SKM-1 treated with dmso at 0.1 percent for 144 hours (cell line): ENCODE measurements around the gene PEAK3.

Source experiments
- DNase-seq: peaks from one replicate; lab custom pipeline; 2025; ENCODE audit not compliant: unreplicated experiment; lab: John Stamatoyannopoulos, UW

The PEAK3 gene

DNA sequence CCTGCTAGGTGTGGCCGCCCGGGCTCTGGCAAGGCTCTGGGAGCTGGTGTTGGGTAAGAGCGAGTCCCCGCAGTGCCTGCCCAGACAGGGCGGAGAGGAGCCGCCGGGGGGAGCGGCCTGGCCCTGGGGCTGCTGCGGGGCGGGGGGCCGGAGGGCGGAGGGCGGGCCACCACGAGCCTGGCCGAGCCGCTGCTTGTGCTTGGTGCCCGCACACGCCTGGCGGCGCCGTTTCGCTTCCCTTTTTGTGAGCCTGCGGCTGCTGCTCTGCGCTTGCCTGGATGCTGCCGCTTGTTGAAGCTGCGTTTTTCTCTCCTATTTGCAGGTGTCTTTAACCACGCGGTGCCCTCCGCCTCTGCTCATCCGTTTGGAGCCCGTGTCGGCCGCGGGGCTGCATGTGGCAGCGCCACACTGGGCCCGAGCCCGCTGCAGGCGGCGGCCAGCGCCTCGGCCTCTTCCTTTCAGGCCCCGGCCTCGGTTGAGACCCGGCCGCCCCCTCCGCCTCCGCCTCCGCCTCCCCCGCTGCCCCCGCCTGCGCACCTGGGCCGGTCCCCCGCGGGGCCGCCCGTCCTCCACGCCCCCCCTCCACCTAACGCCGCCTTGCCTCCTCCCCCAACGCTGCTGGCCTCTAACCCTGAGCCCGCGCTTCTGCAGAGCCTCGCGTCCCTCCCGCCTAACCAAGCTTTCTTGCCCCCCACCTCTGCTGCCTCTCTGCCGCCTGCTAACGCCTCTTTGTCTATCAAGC, 54.4 kb downstream of the PEAK3 start:
- no peak for DNase-seq

DNA sequence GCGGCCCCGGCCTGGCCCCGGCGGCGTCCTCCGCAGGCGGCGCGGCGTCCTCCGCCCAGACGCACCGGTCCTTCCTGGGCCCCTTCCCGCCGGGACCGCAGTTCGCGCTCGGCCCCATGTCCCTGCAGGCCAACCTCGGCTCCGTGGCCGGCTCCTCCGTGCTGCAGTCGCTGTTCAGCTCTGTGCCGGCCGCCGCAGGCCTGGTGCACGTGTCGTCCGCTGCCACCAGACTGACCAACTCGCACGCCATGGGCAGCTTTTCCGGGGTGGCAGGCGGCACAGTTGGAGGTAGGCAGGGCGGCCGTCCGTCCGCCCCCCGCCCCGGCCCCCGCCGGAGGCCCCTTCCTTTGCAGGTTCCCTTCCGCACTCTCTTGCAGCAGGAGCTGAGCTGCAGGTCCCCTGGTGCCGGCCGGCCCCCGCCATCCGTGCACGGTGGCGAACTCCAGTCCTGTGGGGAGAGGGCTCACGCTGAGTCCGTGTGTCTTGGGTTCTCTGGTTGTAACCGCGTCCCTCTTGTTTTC, 55.1 kb downstream of the PEAK3 start:
- DNase-seq = no peak

DNA sequence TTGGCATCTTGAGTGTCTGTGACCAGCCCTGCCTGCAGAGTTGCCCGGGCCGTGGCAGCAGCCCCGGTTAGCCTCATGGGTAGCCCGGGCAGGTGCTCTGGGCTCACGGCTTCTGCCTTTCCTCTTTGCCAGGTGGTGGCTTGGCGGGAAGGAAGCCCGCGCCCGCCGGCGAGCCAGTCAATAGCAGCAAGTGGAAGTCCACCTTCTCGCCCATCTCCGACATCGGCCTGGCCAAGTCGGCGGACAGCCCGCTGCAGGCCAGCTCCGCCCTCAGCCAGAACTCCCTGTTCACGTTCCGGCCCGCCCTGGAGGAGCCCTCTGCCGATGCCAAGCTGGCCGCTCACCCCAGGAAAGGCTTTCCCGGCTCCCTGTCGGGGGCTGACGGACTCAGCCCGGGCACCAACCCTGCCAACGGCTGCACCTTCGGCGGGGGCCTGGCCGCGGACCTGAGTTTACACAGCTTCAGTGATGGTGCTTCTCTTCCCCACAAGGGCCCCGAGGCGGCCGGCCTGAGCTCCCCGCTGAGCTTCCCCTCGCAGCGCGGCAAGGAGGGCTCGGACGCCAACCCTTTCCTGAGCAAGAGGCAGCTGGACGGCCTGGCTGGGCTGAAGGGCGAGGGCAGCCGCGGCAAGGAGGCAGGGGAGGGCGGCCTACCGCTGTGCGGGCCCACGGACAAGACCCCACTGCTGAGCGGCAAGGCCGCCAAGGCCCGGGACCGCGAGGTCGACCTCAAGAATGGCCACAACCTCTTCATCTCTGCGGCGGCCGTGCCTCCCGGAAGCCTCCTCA, 55.7 kb downstream of the PEAK3 start:
- no peak for DNase-seq

DNA sequence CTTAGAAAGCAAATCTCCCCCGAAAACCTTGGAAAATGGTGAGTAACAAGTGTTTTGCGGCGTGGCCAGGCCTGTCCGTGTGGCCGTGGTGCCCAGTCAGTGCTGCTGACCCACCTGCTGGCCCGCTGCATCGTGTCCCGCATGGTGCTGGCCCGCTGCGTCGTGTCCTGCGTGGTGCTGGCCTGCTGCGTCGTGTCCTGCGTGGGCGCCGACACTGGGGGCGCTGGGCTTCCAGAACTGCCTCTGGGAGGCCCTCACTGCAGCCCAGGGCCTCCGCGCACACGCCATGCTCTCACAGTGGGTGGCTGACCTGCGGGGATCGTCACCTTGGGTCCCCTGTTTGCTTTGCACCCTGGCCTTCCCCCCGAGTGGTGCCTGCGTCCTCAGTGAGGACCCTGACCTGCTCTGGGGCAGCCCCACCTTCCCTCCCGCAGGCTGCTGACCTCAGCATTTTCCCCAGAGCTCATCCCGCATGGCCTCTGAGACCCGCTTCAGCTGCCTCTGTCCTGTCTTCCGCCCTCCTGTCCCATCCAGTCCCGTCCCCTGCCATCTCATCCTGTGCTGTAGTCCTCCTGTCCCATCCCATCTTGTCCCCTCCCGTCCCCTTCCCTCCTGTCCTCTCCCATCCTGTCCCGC, 56.4 kb downstream of the PEAK3 start:
- DNase-seq = no peak

DNA sequence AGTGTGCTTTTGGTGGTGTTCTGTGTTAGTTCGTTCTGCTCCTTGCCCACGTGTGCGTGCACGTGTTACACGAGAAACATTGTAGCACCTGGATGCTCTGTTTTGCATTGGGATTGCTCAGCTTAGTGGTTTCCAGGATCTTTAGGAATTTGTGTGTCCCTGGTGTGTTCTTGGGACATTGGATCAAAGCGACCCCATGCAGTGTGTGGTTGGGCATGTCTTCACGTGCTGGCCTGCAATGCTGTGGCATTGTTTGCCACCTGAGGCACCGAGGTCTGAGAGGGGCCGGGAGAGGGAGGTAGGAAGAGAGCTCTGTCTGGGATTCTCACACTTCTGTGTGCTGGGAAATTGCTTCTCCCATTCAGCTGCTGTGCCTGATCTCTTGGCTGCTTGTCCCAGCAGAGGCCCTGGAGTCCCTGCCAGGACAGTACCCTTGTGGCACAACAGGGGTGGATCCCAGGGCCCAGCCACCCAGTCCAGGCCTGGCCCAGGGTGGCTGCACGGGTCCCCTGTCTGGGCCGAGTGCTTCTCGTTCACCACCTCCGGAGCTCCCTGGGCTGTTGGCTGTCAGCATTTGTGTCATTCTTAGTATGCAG, 57.1 kb downstream of the PEAK3 start:
- no peak for DNase-seq
